HG03378 (cell line): ENCODE results near the gene H3-3A.

Source experiments
- ATAC-seq: cut with Tn5 transposase; IDR thresholded peaks from one replicate; pipeline ENCODE4 v1.9.1; 2021; ENCODE audit warnings: mild to moderate bottlenecking, moderate library complexity; ENCODE audit not compliant: unreplicated experiment

The H3-3A gene

DNA sequence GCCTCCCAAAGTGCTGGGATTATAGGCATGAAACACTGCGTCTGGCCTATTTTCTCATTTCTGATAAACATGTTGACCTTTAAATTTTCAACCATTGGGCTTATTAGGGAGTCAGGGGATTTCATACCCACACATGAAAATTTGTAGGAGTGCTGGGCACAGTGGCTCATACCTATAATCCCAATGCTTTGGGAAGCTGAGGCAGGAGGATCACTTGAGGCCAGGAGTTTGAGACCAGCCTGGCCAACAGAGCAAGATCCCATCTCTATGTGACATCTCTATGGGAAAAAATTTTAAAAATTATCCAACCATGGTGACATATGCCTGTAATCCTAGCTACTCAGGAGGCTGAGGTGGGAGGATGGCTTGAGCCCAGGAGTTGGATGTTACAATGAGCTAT is 10.5 kb upstream of the H3-3A start:
- no peak for ATAC-seq

DNA sequence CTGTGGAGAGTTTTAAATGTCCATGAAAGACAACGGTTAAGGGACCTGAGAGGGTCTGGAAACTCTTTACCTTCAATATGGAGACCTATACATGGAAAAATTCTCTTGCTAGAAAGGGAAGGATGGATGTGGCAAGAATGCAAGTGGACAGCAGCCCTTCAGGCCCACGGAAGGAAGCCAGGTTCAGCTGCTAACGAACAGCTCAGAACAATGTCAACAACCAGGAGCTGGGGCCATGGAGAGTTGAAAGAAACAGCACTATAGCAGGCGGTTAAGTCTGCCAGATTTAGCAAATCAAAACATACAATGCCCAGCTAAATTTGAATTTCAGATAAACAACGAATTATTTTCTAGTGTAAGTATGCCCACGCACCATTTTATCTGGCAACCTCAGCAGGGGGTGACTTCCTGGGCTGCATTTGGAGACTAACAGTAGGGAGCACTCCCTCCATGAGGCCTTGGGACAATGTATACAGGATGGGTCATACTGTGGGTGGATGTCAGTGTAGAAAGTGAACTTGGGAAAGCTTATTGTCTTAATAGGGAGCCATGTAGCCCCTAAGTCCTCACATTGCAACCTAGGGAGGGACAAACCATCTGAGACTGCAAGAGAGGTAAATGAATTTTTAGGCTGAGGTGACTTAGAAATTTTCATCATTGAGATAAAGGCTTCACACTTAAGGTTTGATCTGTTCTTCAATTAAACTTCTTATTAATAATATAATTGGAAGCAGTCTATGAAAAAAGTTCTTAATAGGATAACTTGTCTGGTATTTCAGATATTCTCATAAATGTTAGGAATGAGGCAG is 7.8 kb upstream of the H3-3A start:
- ATAC-seq = no peak

DNA sequence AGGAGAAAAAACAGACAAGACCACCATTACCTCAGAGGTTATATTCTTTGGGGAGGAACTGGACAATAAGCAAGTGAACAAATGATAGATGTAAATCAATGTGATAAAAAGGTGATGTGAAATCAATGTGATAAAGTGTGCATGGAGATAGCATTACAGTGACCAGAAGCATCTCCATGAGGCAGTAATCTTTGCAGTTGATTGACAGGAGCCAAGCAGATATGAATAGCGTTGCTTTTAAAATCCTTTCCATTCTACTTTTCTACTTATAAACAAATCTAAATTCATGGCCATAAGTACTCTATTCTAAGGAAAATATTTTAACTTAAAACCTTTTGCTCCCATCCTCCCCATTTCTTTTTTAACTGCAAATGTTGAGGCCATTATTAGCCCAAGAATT is 2.8 kb upstream of the H3-3A start:
- ATAC-seq = no peak

DNA sequence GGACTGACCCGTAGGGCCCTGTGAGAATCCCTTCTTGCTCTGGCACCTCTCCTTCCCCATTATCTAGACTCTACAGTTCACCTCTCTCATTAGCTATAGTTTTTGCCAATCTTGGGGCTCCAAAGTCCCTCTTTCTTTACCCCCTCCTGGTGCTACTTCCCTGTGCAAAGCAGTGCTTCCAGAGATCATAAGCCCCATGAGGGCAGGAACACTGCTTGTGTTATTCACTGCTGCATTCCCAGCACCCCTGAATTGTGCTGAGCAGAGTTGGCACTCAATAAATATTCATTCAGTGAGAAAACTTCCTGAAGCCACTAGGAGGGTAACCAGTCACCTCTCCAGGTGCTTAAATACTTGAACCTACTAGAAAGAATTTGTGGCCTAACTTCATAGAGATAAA is 2.1 kb upstream of the H3-3A start:
- ATAC-seq = no peak

DNA sequence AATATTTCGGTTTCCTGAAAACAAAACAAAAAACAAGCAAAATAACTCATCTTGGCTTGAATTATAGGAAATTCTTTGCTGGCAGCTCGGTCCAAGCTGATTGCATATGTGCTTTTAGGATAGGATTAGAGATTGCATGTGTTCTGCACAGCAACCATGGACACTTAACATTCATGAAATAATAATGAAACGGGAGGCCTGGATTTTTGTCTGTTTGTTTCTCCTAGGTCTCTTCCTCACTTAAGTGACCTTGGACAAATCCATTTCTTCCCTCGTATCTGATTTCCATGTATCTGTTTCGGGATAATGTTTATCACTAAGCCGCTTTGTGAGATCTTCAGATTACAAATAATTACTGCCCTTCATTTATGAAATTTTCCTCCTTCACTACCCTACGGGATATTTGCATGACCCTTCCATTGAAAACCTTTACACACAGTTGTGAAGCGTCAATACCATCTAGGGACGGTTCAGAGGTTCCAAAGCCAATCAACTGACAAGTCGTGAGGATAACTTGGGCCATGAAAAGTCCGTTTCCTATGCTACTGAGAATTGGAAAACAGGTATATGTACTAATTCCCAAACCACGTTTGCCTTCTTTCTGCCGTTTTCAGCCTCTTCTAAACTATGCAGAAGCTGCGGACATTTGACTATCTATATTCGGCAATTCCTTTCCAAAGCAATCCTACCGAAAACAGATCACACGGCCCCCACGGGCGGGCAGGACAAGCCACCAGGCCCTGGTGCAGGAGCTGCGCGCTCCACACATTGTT is 1.3 kb upstream of the H3-3A start:
- no peak for ATAC-seq

DNA sequence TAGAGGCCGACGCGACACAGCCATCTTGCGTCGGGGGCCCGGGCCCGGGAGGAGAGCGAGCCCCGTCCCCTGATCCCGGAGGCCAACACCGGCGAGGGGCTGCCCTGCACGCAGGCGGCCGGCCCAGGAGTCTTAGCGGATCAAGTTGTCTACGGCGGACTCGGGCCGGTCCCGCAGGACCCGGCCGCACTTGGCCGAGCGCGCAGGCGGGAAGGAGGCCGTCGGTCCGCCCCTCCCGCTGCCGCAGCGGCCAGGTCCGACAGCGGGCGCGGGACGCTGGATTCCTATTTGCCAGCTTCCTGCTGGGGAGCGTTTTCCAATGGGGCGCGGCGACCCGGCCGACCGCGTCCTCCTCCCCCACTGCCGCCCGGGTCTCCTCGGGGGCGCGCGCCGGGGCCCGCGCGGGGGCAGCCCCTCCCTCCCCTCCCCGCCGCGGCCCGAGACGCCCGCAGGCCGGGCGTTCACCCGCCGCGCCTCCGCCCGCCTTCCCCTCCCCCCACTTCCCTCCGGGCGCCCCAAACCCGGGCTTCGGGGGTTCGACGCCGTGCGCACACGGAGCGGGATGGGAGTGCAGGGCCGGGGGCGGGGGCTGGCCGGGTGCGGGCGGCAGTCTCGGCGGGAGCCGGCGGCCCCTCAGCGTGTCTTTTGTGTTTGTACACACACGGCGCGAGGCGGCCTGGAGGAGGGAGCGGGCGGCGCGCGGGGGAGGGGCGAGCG is 517 bp upstream of the H3-3A start:
- ATAC-seq = peak; percentile 39

DNA sequence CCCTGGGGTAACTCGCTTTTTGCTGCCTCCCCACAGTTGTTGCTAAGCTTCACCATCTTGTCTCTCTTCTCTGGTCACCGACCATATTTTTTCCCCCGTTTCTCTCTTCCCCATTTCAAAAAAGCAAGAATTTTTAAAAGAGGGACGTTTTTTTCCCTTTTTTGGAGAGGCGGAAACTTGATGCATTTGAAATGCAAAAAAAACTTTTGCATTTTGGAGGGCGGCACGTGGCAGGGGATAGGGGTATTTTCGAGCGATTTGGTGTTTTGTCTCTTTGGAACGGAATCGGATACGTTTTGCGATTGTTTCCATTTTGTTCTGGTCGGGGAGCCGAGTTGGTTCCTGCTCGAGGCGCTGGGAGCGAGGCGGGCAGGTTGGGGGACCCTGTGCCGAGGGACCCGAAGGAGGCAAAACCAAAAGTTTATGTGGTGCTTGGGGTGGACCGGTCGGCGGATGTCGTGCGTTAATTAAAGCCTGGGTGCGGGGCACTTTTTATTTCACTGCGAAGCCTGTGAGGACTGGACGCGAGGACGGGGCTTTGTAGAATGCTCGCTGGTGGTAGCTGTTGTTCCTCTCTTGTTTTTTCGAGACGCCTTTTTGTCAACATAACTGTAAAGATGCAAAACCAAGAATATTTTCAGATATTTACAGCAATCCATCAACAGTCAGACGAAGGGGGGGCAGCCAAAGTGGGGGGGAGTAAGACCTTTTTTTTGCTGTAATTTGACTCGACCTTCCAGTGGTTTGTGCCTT is 884 bp downstream of the H3-3A start:
- peak; percentile 7 for ATAC-seq

DNA sequence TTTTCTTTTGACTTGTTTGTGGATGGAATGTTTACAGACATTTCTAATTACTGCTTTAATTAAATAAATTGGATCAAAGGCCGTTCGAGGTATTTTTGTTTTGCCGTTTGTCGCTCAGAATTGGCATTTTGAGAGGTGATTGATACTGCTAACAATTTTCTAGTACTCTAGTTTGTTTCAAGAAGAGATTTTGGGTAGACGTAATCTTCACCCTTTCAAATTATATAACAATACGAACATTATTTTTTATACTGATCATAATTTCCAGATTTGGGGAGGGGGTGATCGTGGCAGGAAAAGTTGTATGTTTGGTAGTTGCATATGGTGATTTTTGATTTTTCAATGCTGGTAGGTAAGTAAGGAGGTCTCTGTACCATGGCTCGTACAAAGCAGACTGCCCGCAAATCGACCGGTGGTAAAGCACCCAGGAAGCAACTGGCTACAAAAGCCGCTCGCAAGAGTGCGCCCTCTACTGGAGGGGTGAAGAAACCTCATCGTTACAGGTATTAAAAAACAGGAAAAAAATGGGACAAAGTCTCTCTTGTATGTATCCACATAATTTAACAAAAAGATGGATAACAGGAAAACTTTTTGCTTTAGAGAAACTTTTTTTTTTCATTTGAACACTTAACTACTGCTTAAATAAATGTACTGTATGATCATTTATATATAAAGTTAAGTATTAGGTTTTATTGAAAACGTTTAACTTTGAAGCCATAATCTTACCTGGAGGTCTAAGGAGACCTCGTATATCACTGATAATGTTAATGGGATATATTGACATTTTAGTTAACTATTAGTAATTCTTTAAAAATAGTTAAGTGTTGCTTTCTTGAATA is 1.7 kb downstream of the H3-3A start:
- ATAC-seq = no peak

DNA sequence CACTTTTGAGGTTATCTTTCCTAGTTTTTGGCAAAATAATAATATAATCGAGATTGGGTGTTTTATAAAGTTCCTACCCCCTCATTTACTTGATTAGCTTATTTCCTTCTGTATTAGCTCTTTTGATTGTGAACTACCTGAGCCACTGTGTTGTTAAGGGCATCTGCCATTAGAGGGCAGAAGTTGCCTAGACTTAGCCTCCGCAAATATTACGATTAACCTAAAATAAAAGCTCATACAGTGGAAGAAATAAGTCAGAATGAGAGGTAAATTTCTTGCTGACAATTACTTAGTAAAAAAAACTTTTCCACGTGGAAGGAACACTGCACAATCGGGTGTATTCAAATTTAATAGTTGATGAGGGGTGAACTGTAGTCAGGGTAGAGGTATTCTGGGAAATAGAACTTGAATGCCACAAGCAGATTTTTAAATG is 2.3 kb downstream of the H3-3A start:
- no peak for ATAC-seq

DNA sequence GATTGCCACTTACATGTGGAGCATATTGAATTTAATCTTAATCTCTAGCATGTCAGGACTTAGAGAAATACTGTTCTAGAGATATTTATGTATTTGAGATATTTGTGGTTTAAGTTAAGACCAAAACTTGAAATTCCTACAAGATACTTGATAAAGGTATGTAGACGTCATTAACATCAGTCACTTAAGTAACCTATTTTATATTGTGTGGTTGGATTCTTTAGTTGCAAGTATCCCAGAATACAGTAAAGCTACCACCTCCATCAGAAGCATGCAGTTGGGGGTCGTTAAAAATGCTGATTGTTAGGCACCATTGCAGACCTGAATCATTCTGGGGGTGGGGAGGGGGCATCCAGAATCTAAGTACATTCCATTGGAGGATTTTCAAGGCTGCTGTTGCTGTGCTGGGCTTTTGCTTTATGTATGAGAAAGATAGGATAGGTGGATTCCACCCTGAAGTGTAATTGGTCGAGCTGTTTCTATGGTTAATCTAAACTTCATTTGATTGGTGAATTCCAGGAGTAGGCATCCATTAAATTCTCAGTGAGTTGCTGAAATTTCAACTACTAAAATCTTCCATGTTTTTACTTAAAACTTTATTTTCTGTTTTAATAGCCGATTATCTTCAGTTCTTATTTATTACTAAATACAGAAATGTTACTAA is 4.0 kb downstream of the H3-3A start:
- ATAC-seq = no peak

DNA sequence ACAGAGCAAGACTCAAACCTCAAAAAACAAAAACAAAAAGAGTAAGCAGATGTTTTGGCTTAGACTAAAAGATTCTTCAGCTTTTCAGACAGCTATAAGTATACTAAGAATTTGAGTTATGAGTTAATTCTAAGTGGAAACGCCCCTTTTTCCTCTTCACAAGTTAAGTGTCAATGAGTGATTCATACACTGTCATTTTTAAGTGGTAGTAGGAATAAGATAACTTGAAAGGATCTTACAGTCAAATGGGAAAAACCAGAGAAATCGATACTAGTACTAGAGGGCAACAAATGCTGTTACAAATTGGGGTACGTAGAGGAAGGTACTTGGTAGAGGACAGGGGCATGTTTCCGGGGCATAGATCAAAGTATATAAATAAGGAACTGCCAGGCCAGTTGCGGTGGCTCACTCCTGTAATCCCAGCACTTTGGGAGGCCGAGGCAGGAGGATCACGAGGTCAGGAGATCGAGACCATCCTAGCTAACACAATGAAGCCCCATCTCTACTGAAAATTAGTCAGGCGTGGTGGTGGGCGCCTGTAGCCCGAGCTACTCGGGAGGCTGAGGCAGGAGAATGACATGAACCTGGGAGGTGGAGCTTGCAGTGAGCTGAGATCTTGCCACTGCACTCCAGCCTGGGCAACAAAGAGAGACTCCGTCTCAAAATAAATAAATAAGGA is 7.4 kb downstream of the H3-3A start:
- no peak for ATAC-seq

DNA sequence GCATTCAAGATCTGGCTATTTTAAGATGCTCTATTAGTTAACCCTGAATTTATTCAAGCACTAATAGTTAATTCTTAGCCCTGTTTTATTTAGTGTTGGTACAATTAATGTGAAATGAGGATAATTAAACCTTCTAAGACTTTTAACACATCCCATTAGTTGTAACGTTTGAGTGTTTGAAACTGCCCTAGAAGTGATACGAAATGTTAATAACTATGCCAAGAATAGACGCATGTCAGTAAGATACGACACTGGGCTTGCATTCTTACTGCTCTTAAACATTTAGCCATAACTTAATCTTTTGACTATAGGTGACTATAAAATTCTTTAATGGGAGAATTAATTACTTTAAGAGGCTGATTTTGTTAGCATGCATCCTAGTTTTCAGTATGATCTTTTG is 9.8 kb downstream of the H3-3A start:
- ATAC-seq = no peak

DNA sequence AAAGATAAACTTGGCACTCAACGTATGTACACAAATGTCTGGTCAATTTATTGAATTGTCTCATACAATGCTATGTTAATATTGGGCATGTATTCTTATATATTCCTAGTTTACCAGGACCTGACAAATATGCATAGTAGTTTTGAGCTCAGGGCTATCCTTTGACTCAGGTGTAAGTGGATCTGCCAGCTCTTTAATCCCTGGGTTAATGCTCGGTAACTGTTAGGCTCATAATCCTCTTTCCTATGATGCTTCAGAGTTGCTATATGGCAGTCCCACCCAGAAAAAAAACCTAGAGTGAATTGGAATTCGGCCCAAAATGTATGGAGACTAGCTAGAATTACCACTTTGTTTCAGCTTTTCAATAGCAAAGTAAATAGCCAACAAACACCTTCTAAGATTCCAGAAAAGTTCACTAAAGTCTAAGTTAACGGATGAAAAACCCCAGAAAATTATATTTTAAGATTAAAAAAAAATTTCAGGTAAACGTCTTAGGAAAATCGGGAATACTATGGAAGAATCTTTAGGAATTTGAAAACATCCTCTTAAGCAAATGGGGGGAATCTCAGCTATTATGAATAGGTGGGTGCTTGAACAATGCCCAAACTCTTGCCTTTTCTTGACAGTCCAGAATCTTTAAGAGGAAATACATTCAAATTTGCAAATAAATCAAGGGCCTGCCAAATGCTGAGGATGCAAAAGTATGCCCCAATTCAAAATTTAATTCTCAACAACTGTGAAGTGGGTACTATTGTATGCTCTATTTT is 10.9 kb downstream of the H3-3A start:
- no peak for ATAC-seq

DNA sequence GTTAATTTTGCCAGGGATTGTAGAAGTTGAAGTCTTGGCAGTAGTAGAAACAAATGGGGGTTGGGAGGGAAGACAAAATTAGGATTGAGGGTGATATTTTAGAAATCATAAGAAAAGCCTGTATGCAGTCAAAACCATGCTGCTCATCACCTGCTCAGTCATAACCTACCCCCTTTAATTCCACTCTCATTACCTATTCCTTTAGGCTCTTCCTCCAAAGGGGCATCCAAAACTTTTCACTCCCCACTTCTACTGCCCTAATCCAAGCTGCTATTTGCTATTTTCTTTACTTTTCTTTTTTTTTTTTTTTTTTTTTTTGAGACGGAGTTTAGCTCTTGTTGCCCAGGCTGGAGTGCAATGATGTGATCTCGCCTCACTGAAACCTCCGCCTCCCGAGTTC is 11.5 kb downstream of the H3-3A start:
- no peak for ATAC-seq

DNA sequence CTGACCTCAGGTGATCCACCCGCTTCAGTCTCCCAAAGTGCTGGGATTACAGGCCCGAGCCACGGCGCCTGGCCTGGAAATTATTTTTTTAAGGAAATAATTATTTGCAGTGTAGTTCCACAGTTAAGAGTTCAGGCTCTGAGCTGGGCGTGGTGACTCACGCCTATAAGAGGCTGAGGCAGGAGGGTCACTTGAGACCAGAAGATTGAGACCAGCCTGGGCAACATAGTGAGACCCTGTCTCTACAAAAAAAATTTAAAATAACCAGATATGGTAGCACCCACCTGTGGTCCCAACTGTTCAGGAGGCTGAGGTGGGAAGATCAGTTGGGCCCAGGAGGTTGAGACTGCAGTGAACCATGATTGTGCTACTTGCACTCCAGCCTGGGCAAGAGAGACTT is 13.9 kb downstream of the H3-3A start:
- no peak for ATAC-seq

DNA sequence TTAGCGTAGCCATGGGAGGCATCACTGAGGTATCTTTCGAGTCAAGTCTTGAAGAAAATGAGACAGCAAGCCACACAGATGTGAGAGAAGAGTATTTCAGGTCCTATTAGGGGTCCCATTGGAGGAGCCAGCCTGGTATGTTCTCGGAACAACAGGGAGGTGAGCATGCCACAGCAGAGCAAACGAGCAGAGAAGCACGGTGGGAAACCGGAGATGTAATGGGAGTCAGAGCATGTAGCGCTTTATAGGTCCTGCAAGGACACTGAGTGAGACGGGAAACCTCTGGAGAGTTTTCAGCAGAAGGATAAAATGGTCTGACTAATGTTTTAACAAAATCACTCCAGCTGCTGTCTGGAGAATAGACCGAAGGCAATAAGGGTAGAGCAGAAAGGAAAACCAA is 15.9 kb downstream of the H3-3A start:
- ATAC-seq = no peak

DNA sequence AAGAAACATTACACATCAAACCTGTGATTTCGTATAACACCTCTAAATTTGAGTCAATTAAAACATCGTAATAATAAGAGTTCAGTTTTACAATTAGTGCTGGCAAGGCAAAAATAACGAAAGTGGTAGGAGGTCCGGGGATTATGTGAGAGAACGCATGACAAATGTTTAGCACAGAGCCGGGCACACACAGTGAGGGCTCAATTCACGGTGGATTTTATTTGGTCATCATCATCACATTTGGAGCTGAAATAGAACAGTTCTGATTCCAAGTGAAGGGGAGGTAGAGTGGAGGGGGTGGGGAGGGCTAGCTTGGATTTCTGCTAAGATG is 20.0 kb downstream of the H3-3A start:
- ATAC-seq = no peak

DNA sequence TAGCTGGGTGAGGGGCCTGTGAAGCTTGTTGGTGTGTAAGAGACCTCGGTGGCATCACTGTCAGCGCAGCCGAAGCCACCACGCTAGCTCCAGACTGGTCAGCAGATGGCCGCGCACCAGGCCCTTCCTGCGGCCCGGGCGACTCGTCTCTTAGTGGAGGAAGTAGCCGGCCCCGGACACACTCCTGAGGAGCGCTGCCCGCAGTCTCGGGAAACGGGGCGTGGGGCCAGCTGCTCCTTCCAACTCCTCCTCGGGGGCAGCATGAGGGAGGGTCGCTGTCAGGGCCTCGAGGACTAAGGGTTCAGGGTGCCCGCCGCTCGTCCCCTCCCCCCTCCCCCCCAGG is 20.4 kb downstream of the H3-3A start:
- ATAC-seq = peak; percentile 6
